Endothelial cell of hepatic sinusoid (primary cell): ENCODE data around the gene ABHD13.

ENCODE experiments used
- in situ Hi-C: cut with HindIII; loops from 2 replicates; pipeline ENCODE4 v1.10.0; 2017; ENCODE audit warnings: low sequenced_read_pairs

The ABHD13 gene

GRCh38 chr13:108281901-108282300, 63.7 kb downstream of the ABHD13 start:
- in situ Hi-C loops: no loop called here

- in situ Hi-C loops: no loop called here
Measured at GRCh38 chr13:108283110-108283509, 64.9 kb downstream of the ABHD13 start.
